ENCODE results near the gene MTMR4.

- TF ChIP-seq CTCF (conservative IDR thresholded peaks at IDR 0.05; ENCODE audit: low read depth, low read length) (no peak), EZH2 (IDR thresholded peaks at IDR 0.05; ENCODE audit: borderline replicate concordance, low read depth, low read length, poor library complexity, severe bottlenecking) (no peak)
These were observed 10.8 kb upstream of the MTMR4 start for GRCh38 chr17:58525239-58525638.
